ENCODE results near the gene ANO2.

ANO2 gene

GRCh38 chr12:5778821-5779220, 166.2 kb downstream of the ANO2 start:
- no peak for DNase-seq (ENCODE audit: low read depth in 3 of 3)

GRCh38 chr12:5777451-5777850, 167.6 kb downstream of the ANO2 start:
- no peak for DNase-seq (ENCODE audit: low read depth in 3 of 3)

- DNase-seq (ENCODE audit: low read depth in 3 of 3), result no peak
Observed at GRCh38 chr12:5776091-5776490, 169.0 kb downstream of the ANO2 start.

GRCh38 chr12:5773550-5773949, 171.5 kb downstream of the ANO2 start:
- DNase-seq (ENCODE audit: low read depth in 3 of 3), result no peak

GRCh38 chr12:5771756-5772155, 173.3 kb downstream of the ANO2 start:
- DNase-seq (ENCODE audit: low read depth in 3 of 3), result no peak

GRCh38 chr12:5770727-5771126, 174.3 kb downstream of the ANO2 start:
- no peak for DNase-seq (ENCODE audit: low read depth in 3 of 3)

GRCh38 chr12:5768581-5769196, 176.4 kb downstream of the ANO2 start:
- no peak for DNase-seq (ENCODE audit: low read depth in 3 of 3)

- no peak for DNase-seq (ENCODE audit: low read depth in 3 of 3)
Observed at GRCh38 chr12:5768171-5768570, 176.9 kb downstream of the ANO2 start.

- DNase-seq (ENCODE audit: low read depth in 3 of 3), result no peak
Observed at GRCh38 chr12:5758347-5758746, 186.7 kb downstream of the ANO2 start.

GRCh38 chr12:5756338-5756842, 188.7 kb downstream of the ANO2 start:
- no peak for DNase-seq (ENCODE audit: low read depth in 3 of 3)

- no peak for DNase-seq (ENCODE audit: low read depth in 3 of 3)
Observed at GRCh38 chr12:5748027-5748426, 197.0 kb downstream of the ANO2 start.

GRCh38 chr12:5746917-5747316, 198.1 kb downstream of the ANO2 start:
- DNase-seq (ENCODE audit: low read depth in 3 of 3), result no peak

GRCh38 chr12:5746036-5746908, 198.8 kb downstream of the ANO2 start:
- no peak for DNase-seq (ENCODE audit: low read depth in 3 of 3)

GRCh38 chr12:5745251-5745888, 199.7 kb downstream of the ANO2 start:
- DNase-seq (ENCODE audit: low read depth in 3 of 3), result peak in 1 of 3 experiments; percentile 3

GRCh38 chr12:5742258-5742657, 202.8 kb downstream of the ANO2 start:
- DNase-seq (ENCODE audit: low read depth in 3 of 3), result no peak

- DNase-seq (ENCODE audit: low read depth in 3 of 3), result no peak
Observed at GRCh38 chr12:5739917-5740316, 205.1 kb downstream of the ANO2 start.

GRCh38 chr12:5737778-5738177, 207.3 kb downstream of the ANO2 start:
- DNase-seq (ENCODE audit: low read depth in 3 of 3), result no peak

- DNase-seq (ENCODE audit: low read depth in 3 of 3), result no peak
Observed at GRCh38 chr12:5736527-5736926, 208.5 kb downstream of the ANO2 start.

GRCh38 chr12:5736016-5736415, 209.0 kb downstream of the ANO2 start:
- no peak for DNase-seq (ENCODE audit: low read depth in 3 of 3)

GRCh38 chr12:5733916-5734315, 211.1 kb downstream of the ANO2 start:
- no peak for DNase-seq (ENCODE audit: low read depth in 3 of 3)

- DNase-seq (ENCODE audit: low read depth in 3 of 3), result no peak
Observed at GRCh38 chr12:5733136-5733755, 211.8 kb downstream of the ANO2 start.

- no peak for DNase-seq (ENCODE audit: low read depth in 3 of 3)
Observed at GRCh38 chr12:5730962-5731361, 214.1 kb downstream of the ANO2 start.

Measured in stimulated activated CD4-positive, alpha-beta T cell treated with anti-CD3 and anti-CD28 coated beads, TNF-alpha, amount 100 ng/mL, for 4 hours (primary cell).